Measurements from ENCODE around the gene RAP1GAP2.

GRCh38 chr17:2892305-2892971, 96.2 kb downstream of the RAP1GAP2 start:
- TF ChIP-seq ZFP3 (CRISPR knock-in tag; IDR thresholded peaks at IDR 0.05) (no peak), ZFP30 (CRISPR knock-in tag; IDR thresholded peaks at IDR 0.05) (no peak)
